ENCODE data around the gene SLAMF8. TPM values are rescaled to one million over a fixed set of nuclear protein-coding genes. Genes with fewer than 3 reads are reported as not detected.
A peak's percentile ranks its signal among the peaks of the same experiment; 100 is the strongest.

Gene SLAMF8
- total and polyA plus RNA-seq, 5 donors: 0.52 to 4.5 (median 2.3) TPM

GRCh38 chr1:159861218-159861617 lies 34.5 kb downstream of the SLAMF8 start:
- 80% methylated on average over 8 of the region's 8 CpGs for WGBS
- no peaks in the 10 kb centered on the region for H3K27me3 ChIP-seq (ENCODE audit: control insufficient read depth, insufficient read depth)
- intact Hi-C loops (cut with DNase I): no loop called here
- DNase-seq: no peak
- no peak overlapping the region for H3K4me3 ChIP-seq (ENCODE audit: low read length)
- no peaks in the 10 kb centered on the region for H3K4me1 ChIP-seq (ENCODE audit: control insufficient read depth, insufficient read depth, low read length)
- no peak overlapping the region for H3K27ac ChIP-seq (ENCODE audit: low read length)
- no peak for ATAC-seq
- no peaks in the 10 kb centered on the region for H3K9me3 ChIP-seq (ENCODE audit: control insufficient read depth, low read length)

- Histone ChIP-seq H3K9me3 (ENCODE audit: control insufficient read depth, low read length) (no peaks in the 10 kb centered on the region), H3K27me3 (ENCODE audit: control insufficient read depth, insufficient read depth) (no peaks in the 10 kb centered on the region), H3K27ac (ENCODE audit: low read length) (no peak overlapping the region), H3K4me1 (ENCODE audit: control insufficient read depth, insufficient read depth, low read length) (no peaks in the 10 kb centered on the region), H3K4me3 (ENCODE audit: low read length) (no peak overlapping the region)
- no peak for ATAC-seq
- intact Hi-C loops (cut with DNase I): no loop called here
- DNase-seq: no peak
- 80% methylated on average over 5 of the region's 5 CpGs for WGBS
These were observed 35.4 kb downstream of the SLAMF8 start for GRCh38 chr1:159862031-159862430.

GRCh38 chr1:159862557-159862956 lies 35.9 kb downstream of the SLAMF8 start, which contains the start of gene VSIG8:
Gene VSIG8 (minus strand): TSS chr1:159862657. CDS start chr1:159862521, 136 bp downstream.
- Histone ChIP-seq H3K27ac (ENCODE audit: low read length) (no peak within 1 kb of the TSS), H3K4me1 (ENCODE audit: control insufficient read depth, insufficient read depth, low read length) (peaks cover under 1% of the 10 kb centered on the region), H3K9me3 (ENCODE audit: control insufficient read depth, low read length) (no peaks in the 10 kb centered on the region), H3K4me3 (ENCODE audit: low read length) (no peak within 1 kb of the TSS), H3K27me3 (ENCODE audit: control insufficient read depth, insufficient read depth) (no peaks in the 10 kb centered on the region)
- intact Hi-C loops (cut with DNase I): no loop called here
- no peak for DNase-seq
- 84% methylated on average over 4 of the region's 4 CpGs for WGBS
- no peak for ATAC-seq

GRCh38 chr1:159864262-159864661 lies 37.6 kb downstream of the SLAMF8 start:
- ATAC-seq (no peak), DNase-seq (no peak)
- WGBS: 92% methylated on average over 2 of the region's 2 CpGs
- H3K4me1 ChIP-seq (ENCODE audit: control insufficient read depth, insufficient read depth, low read length): peaks cover 11% of the 10 kb centered on the region
- H3K27ac ChIP-seq (ENCODE audit: low read length): no peak overlapping the region
- no peak overlapping the region for H3K4me3 ChIP-seq (ENCODE audit: low read length)
- H3K9me3 ChIP-seq (ENCODE audit: control insufficient read depth, low read length): no peaks in the 10 kb centered on the region
- H3K27me3 ChIP-seq (ENCODE audit: control insufficient read depth, insufficient read depth): no peaks in the 10 kb centered on the region
- intact Hi-C loops (cut with DNase I): no loop called here

- 68% methylated on average over 1 of the region's 1 CpG for WGBS
- H3K27me3 ChIP-seq (ENCODE audit: control insufficient read depth, insufficient read depth): no peaks in the 10 kb centered on the region
- intact Hi-C loops (cut with DNase I): no loop called here
- H3K4me3 ChIP-seq (ENCODE audit: low read length): no peak overlapping the region
- H3K27ac ChIP-seq (ENCODE audit: low read length): no peak overlapping the region
- DNase-seq (no peak), ATAC-seq (no peak)
- no peaks in the 10 kb centered on the region for H3K9me3 ChIP-seq (ENCODE audit: control insufficient read depth, low read length)
- peaks cover 11% of the 10 kb centered on the region for H3K4me1 ChIP-seq (ENCODE audit: control insufficient read depth, insufficient read depth, low read length)
These were observed 39.4 kb downstream of the SLAMF8 start for GRCh38 chr1:159866066-159866465.

- Histone ChIP-seq H3K27me3 (ENCODE audit: control insufficient read depth, insufficient read depth) (no peaks in the 10 kb centered on the region), H3K27ac (ENCODE audit: low read length) (peak overlapping the region; percentile 38), H3K9me3 (ENCODE audit: control insufficient read depth, low read length) (no peaks in the 10 kb centered on the region), H3K4me3 (ENCODE audit: low read length) (no peak overlapping the region), H3K4me1 (ENCODE audit: control insufficient read depth, insufficient read depth, low read length) (peaks cover 11% of the 10 kb centered on the region)
- DNase-seq (no peak), ATAC-seq (no peak)
- intact Hi-C loops (cut with DNase I): no loop called here
- WGBS: 59% methylated on average over 14 of the region's 14 CpGs
These were observed 40.4 kb downstream of the SLAMF8 start for GRCh38 chr1:159866905-159867663.

- ATAC-seq (peak; percentile 82 to 84), DNase-seq (peak; percentile 46 to 67 (median 66))
- intact Hi-C loops (cut with DNase I): no loop called here
- Histone ChIP-seq H3K4me3 (ENCODE audit: low read length) (no peak overlapping the region), H3K27ac (ENCODE audit: low read length) (peak overlapping the region; percentile 38), H3K9me3 (ENCODE audit: control insufficient read depth, low read length) (no peaks in the 10 kb centered on the region), H3K4me1 (ENCODE audit: control insufficient read depth, insufficient read depth, low read length) (peaks cover 11% of the 10 kb centered on the region), H3K27me3 (ENCODE audit: control insufficient read depth, insufficient read depth) (no peaks in the 10 kb centered on the region)
- 15% methylated on average over 9 of the region's 9 CpGs for WGBS
These were observed 41.0 kb downstream of the SLAMF8 start for GRCh38 chr1:159867664-159868026.

GRCh38 chr1:159868766-159869165 lies 42.1 kb downstream of the SLAMF8 start:
- ATAC-seq: no peak
- DNase-seq: no peak
- no peak overlapping the region for H3K27ac ChIP-seq (ENCODE audit: low read length)
- H3K4me3 ChIP-seq (ENCODE audit: low read length): no peak overlapping the region
- WGBS: 72% methylated on average over 3 of the region's 3 CpGs
- no peaks in the 10 kb centered on the region for H3K9me3 ChIP-seq (ENCODE audit: control insufficient read depth, low read length)
- intact Hi-C loops (cut with DNase I): no loop called here
- H3K4me1 ChIP-seq (ENCODE audit: control insufficient read depth, insufficient read depth, low read length): peaks cover 11% of the 10 kb centered on the region
- H3K27me3 ChIP-seq (ENCODE audit: control insufficient read depth, insufficient read depth): no peaks in the 10 kb centered on the region

GRCh38 chr1:159869173-159869572 lies 42.5 kb downstream of the SLAMF8 start:
- peaks cover 11% of the 10 kb centered on the region for H3K4me1 ChIP-seq (ENCODE audit: control insufficient read depth, insufficient read depth, low read length)
- no peak overlapping the region for H3K27ac ChIP-seq (ENCODE audit: low read length)
- no peaks in the 10 kb centered on the region for H3K27me3 ChIP-seq (ENCODE audit: control insufficient read depth, insufficient read depth)
- ATAC-seq (no peak), DNase-seq (no peak)
- no peaks in the 10 kb centered on the region for H3K9me3 ChIP-seq (ENCODE audit: control insufficient read depth, low read length)
- intact Hi-C loops (cut with DNase I): no loop called here
- 69% methylated on average over 4 of the region's 4 CpGs for WGBS
- H3K4me3 ChIP-seq (ENCODE audit: low read length): no peak overlapping the region

GRCh38 chr1:159869607-159870006 lies 42.9 kb downstream of the SLAMF8 start:
- Histone ChIP-seq H3K27me3 (ENCODE audit: control insufficient read depth, insufficient read depth) (no peaks in the 10 kb centered on the region), H3K4me1 (ENCODE audit: control insufficient read depth, insufficient read depth, low read length) (peaks cover 11% of the 10 kb centered on the region), H3K4me3 (ENCODE audit: low read length) (no peak overlapping the region), H3K27ac (ENCODE audit: low read length) (no peak overlapping the region), H3K9me3 (ENCODE audit: control insufficient read depth, low read length) (no peaks in the 10 kb centered on the region)
- intact Hi-C loops (cut with DNase I): no loop called here
- WGBS: 76% methylated on average over 1 of the region's 1 CpG
- ATAC-seq (no peak), DNase-seq (no peak)

- Histone ChIP-seq H3K4me3 (ENCODE audit: low read length) (no peak overlapping the region), H3K4me1 (ENCODE audit: control insufficient read depth, insufficient read depth, low read length) (peaks cover 11% of the 10 kb centered on the region), H3K27me3 (ENCODE audit: control insufficient read depth, insufficient read depth) (no peaks in the 10 kb centered on the region), H3K9me3 (ENCODE audit: control insufficient read depth, low read length) (no peaks in the 10 kb centered on the region), H3K27ac (ENCODE audit: low read length) (no peak overlapping the region)
- ATAC-seq (no peak), DNase-seq (no peak)
- intact Hi-C loops (cut with DNase I): no loop called here
- WGBS: 89% methylated on average over 5 of the region's 5 CpGs
These were observed 44.0 kb downstream of the SLAMF8 start for GRCh38 chr1:159870704-159871103.

GRCh38 chr1:159872891-159873290 lies 46.2 kb downstream of the SLAMF8 start:
- Histone ChIP-seq H3K9me3 (ENCODE audit: control insufficient read depth, low read length) (no peaks in the 10 kb centered on the region), H3K27me3 (ENCODE audit: control insufficient read depth, insufficient read depth) (no peaks in the 10 kb centered on the region), H3K4me1 (ENCODE audit: control insufficient read depth, insufficient read depth, low read length) (peaks cover 8% of the 10 kb centered on the region), H3K27ac (ENCODE audit: low read length) (no peak overlapping the region), H3K4me3 (ENCODE audit: low read length) (no peak overlapping the region)
- intact Hi-C loops (cut with DNase I): no loop called here
- WGBS: 90% methylated on average over 15 of the region's 15 CpGs
- no peak for ATAC-seq
- no peak for DNase-seq

Measured in right cardiac atrium (tissue), 5 donors.